Tibial nerve (tissue), 4 donors: ENCODE results near the gene LRRC28. TPM values are rescaled to one million over a fixed set of nuclear protein-coding genes. Genes with fewer than 3 reads are reported as not detected.
A peak's percentile ranks its signal among the peaks of the same experiment; 100 is the strongest.

Experiments used
- DNase-seq, 2 donors: peaks; one replicate each; pipeline ENCODE4 v3.0.0-alpha.2; 2019; ENCODE audit warnings: low spot score in 2 of 2
- H3K27ac ChIP-seq, 4 donors: fragments of 200-600 bp; sonication (generic) in 3 of 4; one replicate each; pipeline ENCODE4 v1.5.1; 2017 to 2019; ENCODE audit warnings: mild to moderate bottlenecking in 1 of 4
- H3K27me3 ChIP-seq, 2 donors: fragments of 200-600 bp; sonication (generic) in 1 of 2; one replicate each; pipeline versions ENCODE4 v1.5.1 to v1.6.0; 2017 to 2019
- H3K36me3 ChIP-seq, 3 donors: fragments of 200-600 bp; sonication (generic); one replicate each; pipeline ENCODE4 v1.5.1; 2018 to 2019
- H3K4me1 ChIP-seq, 4 donors: fragments of 200-600 bp; sonication (generic) in 3 of 4; one replicate each; pipeline ENCODE4 v1.5.1; 2017 to 2019
- H3K4me3 ChIP-seq, 4 donors: fragments of 200-600 bp; sonication (generic) in 3 of 4; one replicate each; pipeline ENCODE4 v1.5.1; 2017 to 2019; ENCODE audit warnings: mild to moderate bottlenecking in 1 of 4, moderate library complexity in 1 of 4
- H3K9me3 ChIP-seq, 4 donors: fragments of 200-600 bp; sonication (generic) in 3 of 4; one replicate each; pipeline ENCODE4 v1.5.1; 2017 to 2019
- CTCF ChIP-seq, 5 experiments: fragments of 200-600 bp in 3 of 5; fragments of 450-650 bp in 2 of 5; sonication (generic) in 3 of 5; IDR thresholded peaks; one replicate each; pipeline ENCODE4 v1.5.1; 2016 to 2019; ENCODE audit warnings: antibody characterized with exemption in 5 of 5, mild to moderate bottlenecking in 3 of 5, moderate library complexity in 2 of 5
- EP300 ChIP-seq, 2 donors: sonication (generic); formaldehyde crosslinking; IDR thresholded peaks; one replicate each; pipeline ENCODE4 v1.6.1; 2017; ENCODE audit warnings: antibody characterized with exemption in 2 of 2, mild to moderate bottlenecking in 1 of 2
- POLR2A ChIP-seq, 2 donors: fragments of 450-650 bp; IDR thresholded peaks; one replicate each; pipeline ENCODE4 v1.6.1; 2017; ENCODE audit warnings: antibody characterized with exemption in 2 of 2, mild to moderate bottlenecking in 2 of 2, moderate library complexity in 2 of 2
- WGBS, 2 donors: methylation state at CpG; one replicate each; pipeline ENCODE4 v1.1.5; 2018; 5-methylcytosine and 5-hydroxymethylcytosine counted together
- total RNA-seq, 4 donors: library from RNA; depleted of rRNA; stranded (reverse); fragments of >200 nt; gene quantifications; one replicate each; pipeline ENCODE4 v1.1.0, GENCODE V29; 2016

The LRRC28 gene
- total RNA-seq, 4 donors from 2014 or later: 21.6 to 73.4 (median 33.5) TPM

GRCh38 chr15:99433757-99434450 lies 182.6 kb downstream of the LRRC28 start:
- Histone ChIP-seq H3K36me3 (no peaks in the 10 kb centered on the region), H3K4me1 (peaks cover 0 to 50% (median 9%) of the 10 kb centered on the region in 4 donors), H3K4me3 (no peak overlapping the region), H3K9me3 (no peaks in the 10 kb centered on the region), H3K27me3 (no peaks in the 10 kb centered on the region), H3K27ac (no peak overlapping the region)
- 82 to 87% methylated on average over 21 of the region's 21 CpGs for WGBS, 2 donors
- no peak for DNase-seq
- no peak for TF ChIP-seq CTCF (IDR thresholded peaks at IDR 0.05)
- no peak for TF ChIP-seq EP300 (IDR thresholded peaks at IDR 0.05)
- no peak for TF ChIP-seq POLR2A (IDR thresholded peaks at IDR 0.05)

- H3K9me3 ChIP-seq: no peaks in the 10 kb centered on the region
- H3K4me1 ChIP-seq: peaks cover 0 to 52% (median 9%) of the 10 kb centered on the region in 4 donors
- no peak overlapping the region for H3K27ac ChIP-seq
- TF ChIP-seq CTCF (IDR thresholded peaks at IDR 0.05): no peak
- TF ChIP-seq EP300 (IDR thresholded peaks at IDR 0.05): no peak
- TF ChIP-seq POLR2A (IDR thresholded peaks at IDR 0.05): no peak
- peak in 1 of 2 donors; percentile 4 for DNase-seq
- no peaks in the 10 kb centered on the region for H3K36me3 ChIP-seq
- 54 to 65% methylated on average over 12 to 19 of the region's 24 CpGs for WGBS, 2 donors
- no peak overlapping the region for H3K4me3 ChIP-seq
- H3K27me3 ChIP-seq: no peaks in the 10 kb centered on the region
Measured at GRCh38 chr15:99434506-99435112, 183.3 kb downstream of the LRRC28 start.

GRCh38 chr15:99435113-99435695 lies 183.9 kb downstream of the LRRC28 start:
- H3K27me3 ChIP-seq: no peaks in the 10 kb centered on the region
- H3K4me1 ChIP-seq: peaks cover 0 to 52% (median 9%) of the 10 kb centered on the region in 4 donors
- DNase-seq: peak in 1 of 2 donors; percentile 7
- H3K27ac ChIP-seq: no peak overlapping the region
- WGBS, 2 donors: 52 to 58% methylated on average over 15 to 19 of the region's 20 CpGs
- no peaks in the 10 kb centered on the region for H3K9me3 ChIP-seq
- H3K4me3 ChIP-seq: no peak overlapping the region
- TF ChIP-seq POLR2A (IDR thresholded peaks at IDR 0.05) (no peak), EP300 (IDR thresholded peaks at IDR 0.05) (no peak), CTCF (IDR thresholded peaks at IDR 0.05) (no peak)
- H3K36me3 ChIP-seq: no peaks in the 10 kb centered on the region

- H3K36me3 ChIP-seq: no peaks in the 10 kb centered on the region
- H3K9me3 ChIP-seq: no peaks in the 10 kb centered on the region
- 70% methylated on average over 10 of the region's 10 CpGs for WGBS, 2 donors
- peaks cover 0 to 53% (median 11%) of the 10 kb centered on the region in 4 donors for H3K4me1 ChIP-seq
- H3K27me3 ChIP-seq: no peaks in the 10 kb centered on the region
- H3K27ac ChIP-seq: no peak overlapping the region
- H3K4me3 ChIP-seq: no peak overlapping the region
- peak in 1 of 2 donors; percentile 8 for DNase-seq
- no peak for TF ChIP-seq CTCF (IDR thresholded peaks at IDR 0.05)
Measured at GRCh38 chr15:99435877-99436541, 184.7 kb downstream of the LRRC28 start.
